Measurements from ENCODE around the gene HLA-DOA. TPM values are rescaled to one million over a fixed set of nuclear protein-coding genes. Genes with fewer than 3 reads are reported as not detected.

HLA-DOA gene
- total and polyA plus RNA-seq, 12 donors = 0.94 to 61.9 (median 13.6) TPM

DNA sequence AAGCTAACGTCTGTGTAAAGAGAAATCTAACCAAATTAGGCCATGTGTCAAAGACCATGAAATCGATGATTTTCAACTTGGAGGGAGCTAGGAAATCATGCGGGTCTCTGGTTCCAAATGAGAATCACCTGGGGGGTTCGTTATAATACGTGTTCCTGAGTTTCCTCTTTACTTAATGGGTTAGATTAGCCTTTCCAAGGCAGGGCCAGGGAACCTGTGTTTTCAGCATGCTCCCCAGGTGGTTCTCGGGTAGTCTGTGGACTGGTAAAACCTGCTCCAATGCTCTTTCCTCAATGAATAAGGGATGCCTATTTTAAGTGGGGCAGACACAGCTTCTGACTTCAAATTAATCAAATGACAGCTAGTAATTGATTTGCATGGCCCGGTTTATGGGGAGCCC is 965 bp upstream of the HLA-DOA start:
- H3K27ac ChIP-seq = no peak overlapping the region
- DNase-seq = no peak

DNA sequence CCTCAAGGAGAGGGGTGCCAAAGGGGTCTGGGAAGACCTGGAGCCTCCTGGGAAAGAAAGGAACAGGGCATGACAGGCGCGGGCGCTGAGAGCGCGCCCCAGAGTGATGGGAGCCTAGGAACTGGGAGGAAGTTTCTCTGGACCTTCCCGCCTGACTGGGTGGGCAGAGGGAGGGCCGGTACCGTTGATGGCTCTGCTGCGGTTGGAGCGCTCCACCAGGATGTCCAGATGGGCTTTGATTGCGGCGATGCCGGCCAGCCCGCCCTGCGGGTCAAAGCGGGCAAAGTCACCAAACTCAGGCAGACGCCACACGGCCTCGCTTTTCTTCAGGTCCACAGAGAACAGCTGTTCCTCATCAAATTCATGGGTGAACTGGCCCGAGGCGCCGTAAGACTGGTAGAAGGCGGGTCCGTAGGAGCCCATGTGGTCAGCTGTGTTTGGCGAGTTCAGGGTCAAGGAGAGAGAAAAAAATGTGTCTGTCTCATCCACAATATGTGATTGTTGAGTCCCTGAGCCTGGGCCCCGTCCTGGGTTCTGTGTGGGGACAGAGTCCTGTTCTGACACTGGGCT is 1.5 kb downstream of the HLA-DOA start:
- intact Hi-C loops (cut with DNase I) = no loop called here
- no peaks in the 10 kb centered on the region for H3K4me1 ChIP-seq (replicated peaks in 1 of 2)
- no peak overlapping the region for H3K27ac ChIP-seq
- no peaks in the 10 kb centered on the region for H3K9me3 ChIP-seq (replicated peaks in 1 of 3)
- 83 to 93% (median 91%) methylated on average over 25 to 26 of the region's 26 CpGs for WGBS, 4 donors
- DNase-seq = no peak
- H3K36me3 ChIP-seq (replicated peaks in 1 of 2) = no peaks in the 10 kb centered on the region
- no peak overlapping the region for H3K4me3 ChIP-seq
- no peaks in the 10 kb centered on the region for H3K27me3 ChIP-seq
- TF ChIP-seq, protein P1, sequence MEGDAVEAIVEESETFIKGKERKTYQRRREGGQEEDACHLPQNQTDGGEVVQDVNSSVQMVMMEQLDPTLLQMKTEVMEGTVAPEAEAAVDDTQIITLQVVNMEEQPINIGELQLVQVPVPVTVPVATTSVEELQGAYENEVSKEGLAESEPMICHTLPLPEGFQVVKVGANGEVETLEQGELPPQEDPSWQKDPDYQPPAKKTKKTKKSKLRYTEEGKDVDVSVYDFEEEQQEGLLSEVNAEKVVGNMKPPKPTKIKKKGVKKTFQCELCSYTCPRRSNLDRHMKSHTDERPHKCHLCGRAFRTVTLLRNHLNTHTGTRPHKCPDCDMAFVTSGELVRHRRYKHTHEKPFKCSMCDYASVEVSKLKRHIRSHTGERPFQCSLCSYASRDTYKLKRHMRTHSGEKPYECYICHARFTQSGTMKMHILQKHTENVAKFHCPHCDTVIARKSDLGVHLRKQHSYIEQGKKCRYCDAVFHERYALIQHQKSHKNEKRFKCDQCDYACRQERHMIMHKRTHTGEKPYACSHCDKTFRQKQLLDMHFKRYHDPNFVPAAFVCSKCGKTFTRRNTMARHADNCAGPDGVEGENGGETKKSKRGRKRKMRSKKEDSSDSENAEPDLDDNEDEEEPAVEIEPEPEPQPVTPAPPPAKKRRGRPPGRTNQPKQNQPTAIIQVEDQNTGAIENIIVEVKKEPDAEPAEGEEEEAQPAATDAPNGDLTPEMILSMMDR (IDR thresholded peaks at IDR 0.05) = no peak
- no peak for TF ChIP-seq POLR2A (IDR thresholded peaks at IDR 0.05)

More for the DNA sequence above, 965 bp upstream of the HLA-DOA start:
- TF ChIP-seq, protein P1 (IDR thresholded peaks at IDR 0.05) = no peak
- TF ChIP-seq POLR2A (IDR thresholded peaks at IDR 0.05) = no peak
- intact Hi-C loops (cut with DNase I) = loop anchor here in 1 of 2 donors (5.0 to 10.0 kb wide), 3 partner anchors 72 to 234 kb away; no protein-coding TSS in a partner anchor
- WGBS, 4 donors = 70 to 83% (median 78%) methylated on average over 7 of the region's 7 CpGs
- no peaks in the 10 kb centered on the region for H3K9me3 ChIP-seq (replicated peaks in 1 of 3)
- no peaks in the 10 kb centered on the region for H3K36me3 ChIP-seq (replicated peaks in 1 of 2)
- H3K4me3 ChIP-seq = no peak overlapping the region
- H3K4me1 ChIP-seq (replicated peaks in 1 of 2) = no peaks in the 10 kb centered on the region
- peaks cover 10% of the 10 kb centered on the region for H3K27me3 ChIP-seq

DNA sequence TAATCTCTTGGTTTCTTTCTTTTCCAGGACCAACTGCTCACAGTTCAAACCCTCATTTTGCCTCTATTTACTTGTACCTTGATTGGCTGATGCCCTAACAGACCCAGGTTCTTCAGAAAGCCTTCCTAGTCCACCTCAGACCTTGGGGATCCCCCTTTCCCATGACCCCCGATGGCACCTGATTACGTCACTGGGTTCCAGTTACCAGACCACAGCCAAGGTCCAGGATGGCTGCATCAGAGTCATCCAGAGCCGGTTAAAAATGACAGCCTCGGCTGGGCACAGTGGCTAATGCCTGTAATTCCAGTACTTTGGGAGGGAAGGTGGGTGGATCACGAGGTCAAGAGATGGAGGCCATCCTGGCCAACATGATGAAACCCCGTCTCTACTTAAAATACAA is 4.5 kb downstream of the HLA-DOA start:
- Histone ChIP-seq H3K9me3 (replicated peaks in 1 of 3) (no peaks in the 10 kb centered on the region), H3K27ac (no peak overlapping the region), H3K4me1 (replicated peaks in 1 of 2) (no peaks in the 10 kb centered on the region), H3K27me3 (no peaks in the 10 kb centered on the region), H3K4me3 (no peak overlapping the region), H3K36me3 (replicated peaks in 1 of 2) (no peaks in the 10 kb centered on the region)
- TF ChIP-seq POLR2A (IDR thresholded peaks at IDR 0.05) = no peak
- TF ChIP-seq, protein P1 (IDR thresholded peaks at IDR 0.05) = no peak
- WGBS, 4 donors = 60 to 87% (median 74%) methylated on average over 4 to 6 of the region's 6 CpGs
- DNase-seq = no peak
- intact Hi-C loops (cut with DNase I) = no loop called here

DNA sequence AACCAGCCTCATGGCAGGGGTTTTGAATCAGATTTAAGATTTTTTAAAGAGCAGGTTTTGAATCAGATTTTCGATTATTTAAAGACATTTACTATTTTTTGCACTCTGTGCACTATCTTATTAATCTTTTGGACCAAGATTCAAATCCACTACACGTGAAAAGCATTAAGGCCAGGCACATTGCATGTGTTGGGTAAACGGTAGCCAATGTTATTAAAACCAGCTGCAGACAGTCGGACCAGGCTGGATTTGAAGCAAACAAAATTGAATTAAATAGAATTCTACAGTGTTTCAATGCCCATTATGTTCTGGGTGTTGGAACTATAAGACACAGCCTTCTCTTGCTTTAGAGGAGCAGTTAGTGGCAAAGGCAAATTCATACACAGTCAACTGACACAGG is 7.7 kb downstream of the HLA-DOA start:
- H3K4me1 ChIP-seq (replicated peaks in 1 of 2) = no peaks in the 10 kb centered on the region
- H3K27me3 ChIP-seq = no peaks in the 10 kb centered on the region
- no peak for DNase-seq
- TF ChIP-seq POLR2A (IDR thresholded peaks at IDR 0.05) = no peak
- TF ChIP-seq, protein P1 (IDR thresholded peaks at IDR 0.05) = no peak
- intact Hi-C loops (cut with DNase I) = no loop called here
- H3K36me3 ChIP-seq (replicated peaks in 1 of 2) = no peaks in the 10 kb centered on the region
- H3K4me3 ChIP-seq = no peak overlapping the region
- 58 to 80% (median 72%) methylated on average over 4 of the region's 4 CpGs for WGBS, 4 donors
- H3K27ac ChIP-seq = no peak overlapping the region
- no peaks in the 10 kb centered on the region for H3K9me3 ChIP-seq (replicated peaks in 1 of 3)

All from adrenal gland (tissue), 12 donors.